Measurements from ENCODE around the gene CHRNA9.
A peak's percentile ranks its signal among the peaks of the same experiment; 100 is the strongest.
"Not testable (repeated sequence)": the region's sequence is repeated elsewhere in the genome, so short reads cannot be mapped to it uniquely, and the experiment has no call there.

CHRNA9 gene

GRCh38 chr4:40334591-40335524, at the start of gene CHRNA9:
Gene CHRNA9, plus strand, starts transcription at chr4:40335333. Its CDS starts 135 bp downstream, at chr4:40335468.
- DNase-seq (ENCODE audit: low spot score) = no peak

GRCh38 chr4:40285692-40286091, 49.4 kb upstream of the CHRNA9 start:
- DNase-seq (ENCODE audit: low spot score) = no peak

- DNase-seq (ENCODE audit: low spot score) = no peak
Measured at GRCh38 chr4:40288566-40288965, 46.6 kb upstream of the CHRNA9 start.

DNA sequence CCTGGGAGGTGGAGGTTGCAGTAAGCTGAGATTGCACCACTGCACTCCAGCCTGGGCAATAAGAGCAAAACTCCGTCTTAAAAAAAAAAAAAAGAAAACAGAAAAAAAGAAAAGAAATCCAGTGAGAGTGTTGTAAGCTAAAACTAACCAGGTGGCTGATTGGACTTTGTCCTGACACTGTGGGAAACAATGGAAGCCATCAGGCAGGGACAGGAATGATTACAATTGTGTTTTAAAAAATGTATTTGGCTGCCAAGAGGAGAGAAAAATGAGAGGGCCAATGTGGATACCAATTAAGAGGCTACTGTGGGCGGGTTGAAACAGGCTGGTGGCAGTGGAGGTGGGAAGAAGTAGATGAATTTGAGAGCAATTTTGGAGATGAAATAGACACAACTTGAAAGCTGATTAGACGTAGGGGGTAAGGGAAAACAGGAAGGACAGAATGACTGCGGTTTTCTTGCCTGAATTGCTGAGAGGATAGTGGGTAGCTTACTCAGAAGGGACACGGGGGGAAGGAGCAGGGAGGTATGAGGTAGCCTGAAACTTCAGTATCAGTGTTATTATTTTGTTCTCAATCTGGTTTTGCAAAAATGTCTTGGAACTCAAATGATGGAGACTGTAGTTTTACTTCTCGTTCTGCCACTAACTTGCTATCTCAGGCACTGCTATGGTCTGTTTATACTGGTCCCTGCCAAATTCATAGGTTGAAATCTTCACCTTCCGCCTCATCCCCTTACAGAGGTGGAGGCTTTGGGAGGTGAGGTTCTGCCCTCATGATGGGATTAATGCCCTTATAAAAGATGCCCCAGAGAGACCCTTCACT, 45.6 kb upstream of the CHRNA9 start:
- peak; percentile 33 for DNase-seq (ENCODE audit: low spot score)

DNA sequence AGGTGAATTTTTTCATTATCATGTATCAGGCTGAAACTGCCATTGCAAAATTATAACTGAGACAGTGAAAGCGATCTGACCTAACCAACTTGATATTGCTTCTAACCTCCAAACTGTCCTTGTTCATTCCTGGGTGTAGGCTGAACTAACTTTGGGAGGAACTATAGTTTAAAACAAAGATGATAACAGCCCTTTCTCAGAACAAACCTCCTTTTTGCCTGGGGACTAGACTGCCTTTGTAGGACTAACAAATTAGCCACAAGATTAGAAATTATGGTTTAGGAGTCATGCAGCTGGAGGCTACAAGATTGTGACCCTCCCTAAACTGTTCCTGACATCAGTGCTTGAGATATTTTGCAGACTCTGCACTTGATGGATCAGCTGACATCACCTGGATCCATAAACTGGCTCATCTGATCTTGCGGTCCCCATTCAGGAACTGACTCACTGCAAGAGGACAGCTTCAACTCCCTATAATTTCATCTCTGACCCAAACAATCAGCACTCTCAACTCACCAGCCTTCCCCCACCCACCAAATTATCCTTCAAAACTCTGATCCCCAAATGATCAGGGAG, 44.4 kb upstream of the CHRNA9 start:
- peak; percentile 37 for DNase-seq (ENCODE audit: low spot score)

DNA sequence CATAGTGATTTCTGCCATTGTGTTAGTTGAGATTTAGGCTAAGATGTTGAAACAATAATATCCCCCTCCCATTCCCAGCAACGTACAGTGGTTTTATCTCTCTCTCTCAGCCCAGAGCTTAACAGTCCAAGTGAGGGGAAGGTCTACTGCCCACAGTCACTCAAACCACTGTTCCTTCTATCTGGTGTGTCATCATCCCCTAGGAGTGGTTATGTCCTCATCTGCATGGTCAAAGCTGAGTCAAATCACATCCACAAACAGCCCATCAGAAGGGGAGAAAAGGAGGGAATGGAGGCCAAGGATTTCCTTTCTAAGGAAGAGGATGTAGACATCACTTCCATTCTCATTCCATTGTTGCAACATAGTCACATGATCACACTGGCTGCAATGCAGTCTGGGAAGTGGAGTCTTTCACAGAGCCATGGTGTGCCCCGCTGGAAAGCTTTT, 42.8 kb upstream of the CHRNA9 start:
- DNase-seq (ENCODE audit: low spot score) = no peak

GRCh38 chr4:40294339-40294738, 40.8 kb upstream of the CHRNA9 start:
- no peak for DNase-seq (ENCODE audit: low spot score)

DNA sequence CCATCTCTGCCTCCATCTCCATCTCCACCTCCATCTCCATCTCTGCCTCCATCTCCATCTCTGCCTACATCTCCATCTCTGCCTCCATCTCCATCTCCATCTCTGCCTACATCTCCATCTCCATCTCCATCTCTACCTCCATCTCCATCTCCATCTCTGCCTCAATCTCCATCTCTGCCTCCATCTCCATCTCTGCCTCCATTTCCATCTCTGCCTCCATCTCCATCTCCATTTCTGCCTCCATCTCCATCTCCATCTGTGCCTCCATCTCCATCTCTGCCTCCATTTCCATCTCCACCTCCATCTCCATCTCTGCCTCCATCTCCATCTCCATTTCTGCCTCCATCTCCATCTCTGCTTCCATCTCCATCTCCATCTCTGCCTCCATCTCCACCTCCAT, 40.1 kb upstream of the CHRNA9 start:
- DNase-seq (ENCODE audit: low spot score) = not testable (repeated sequence)

GRCh38 chr4:40295572-40295971, 39.6 kb upstream of the CHRNA9 start:
- no peak for DNase-seq (ENCODE audit: low spot score)

DNA sequence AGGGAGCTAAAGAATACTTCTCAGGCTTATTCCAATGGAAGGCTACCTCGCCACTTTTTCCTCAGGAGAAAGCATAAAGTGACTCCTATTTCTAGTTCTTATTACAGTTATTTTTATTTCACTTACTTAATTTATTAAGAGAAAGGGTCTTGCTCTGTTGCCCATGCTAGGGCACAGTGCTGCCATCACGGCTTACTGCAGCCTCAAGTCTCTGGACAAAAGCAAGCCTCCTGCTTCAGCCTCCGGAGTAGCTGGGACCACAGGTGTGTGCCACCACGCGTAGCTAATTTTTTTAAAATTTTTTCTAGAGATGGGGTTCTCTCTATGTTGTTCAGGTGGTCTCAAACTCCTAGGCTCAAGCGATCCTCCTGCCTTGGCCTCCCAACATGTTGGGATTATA, 36.0 kb upstream of the CHRNA9 start:
- no peak for DNase-seq (ENCODE audit: low spot score)

DNA sequence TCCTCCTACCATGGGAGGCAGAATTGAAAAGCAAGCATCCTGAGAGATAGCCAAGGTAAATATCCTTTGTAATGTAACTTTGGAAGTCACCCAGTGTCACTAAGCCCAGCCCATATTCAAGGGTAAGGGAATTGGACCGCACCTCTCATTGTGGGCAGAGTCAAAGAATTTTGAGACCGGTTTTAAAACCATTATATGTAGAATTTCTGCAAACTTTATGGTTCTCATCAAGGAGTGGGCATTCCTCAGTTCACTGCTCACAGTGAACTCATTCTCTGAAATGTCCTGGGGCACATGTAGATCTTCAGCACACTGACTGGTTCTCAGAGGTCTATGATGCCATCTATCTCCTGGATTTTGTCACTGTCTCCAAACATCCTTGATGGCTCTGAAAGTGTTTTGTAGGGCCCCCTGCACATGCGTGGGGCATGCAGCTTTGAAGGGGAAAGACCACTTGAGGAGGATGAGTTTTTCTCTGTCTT, 35.3 kb upstream of the CHRNA9 start:
- no peak for DNase-seq (ENCODE audit: low spot score)

DNA sequence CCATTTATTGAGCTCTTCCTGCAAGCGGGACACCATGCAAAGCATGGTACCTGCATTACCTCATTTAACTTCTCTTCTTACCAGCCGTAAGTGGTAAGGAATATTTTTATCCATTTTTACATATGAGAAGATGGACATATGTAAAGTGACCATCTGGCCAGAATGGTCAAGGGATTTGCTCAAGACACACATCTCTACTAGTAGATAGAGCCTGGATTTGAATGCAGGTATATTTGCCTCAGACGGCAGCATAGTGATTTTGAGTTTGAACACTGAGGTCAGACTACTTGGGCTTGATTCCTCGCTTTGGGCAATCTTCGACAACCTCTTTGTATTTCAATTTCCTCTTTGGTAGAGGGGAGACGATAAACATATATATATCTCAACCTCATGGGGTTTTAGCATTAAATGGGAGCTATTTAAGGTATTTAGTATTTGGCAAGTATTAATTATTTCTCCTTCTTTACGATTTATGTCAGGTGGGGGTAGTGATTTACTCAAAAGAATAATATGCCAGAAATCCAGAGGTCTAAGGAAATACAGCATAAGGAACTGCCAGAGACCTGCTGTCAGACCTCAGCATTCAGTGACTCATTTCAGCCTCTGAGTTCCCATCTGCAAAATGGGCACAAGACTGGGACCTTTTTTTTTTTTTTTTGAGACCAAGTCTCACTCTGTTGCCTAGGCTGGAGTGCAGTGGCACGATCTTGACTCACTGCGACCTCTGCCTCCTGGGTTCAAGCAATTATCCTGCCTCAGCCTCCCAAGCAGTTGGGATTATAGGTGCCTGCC, 34.6 kb upstream of the CHRNA9 start:
- no peak for DNase-seq (ENCODE audit: low spot score)

DNA sequence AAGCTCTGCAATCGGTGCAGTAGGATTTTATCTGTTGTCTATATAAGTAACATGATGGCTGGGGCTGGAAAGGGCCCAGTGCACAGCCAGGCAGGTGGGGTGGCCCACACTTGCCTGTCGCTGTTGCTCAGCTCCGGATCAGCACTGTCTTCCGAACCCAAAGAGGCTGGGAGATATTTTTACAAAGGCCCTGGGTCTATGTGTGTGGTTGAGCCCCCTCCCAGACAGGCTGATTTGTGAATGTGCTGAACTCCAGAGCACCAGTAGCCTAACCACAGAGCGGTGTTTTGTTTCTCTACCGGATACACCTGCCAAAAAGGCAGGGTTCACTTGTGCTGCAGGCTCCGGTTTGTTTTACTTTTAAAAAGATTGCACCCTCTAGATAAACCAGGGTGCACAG, 33.5 kb upstream of the CHRNA9 start:
- peak; percentile 83 for DNase-seq (ENCODE audit: low spot score)

GRCh38 chr4:40303751-40304150, 31.4 kb upstream of the CHRNA9 start:
- DNase-seq (ENCODE audit: low spot score) = no peak

DNA sequence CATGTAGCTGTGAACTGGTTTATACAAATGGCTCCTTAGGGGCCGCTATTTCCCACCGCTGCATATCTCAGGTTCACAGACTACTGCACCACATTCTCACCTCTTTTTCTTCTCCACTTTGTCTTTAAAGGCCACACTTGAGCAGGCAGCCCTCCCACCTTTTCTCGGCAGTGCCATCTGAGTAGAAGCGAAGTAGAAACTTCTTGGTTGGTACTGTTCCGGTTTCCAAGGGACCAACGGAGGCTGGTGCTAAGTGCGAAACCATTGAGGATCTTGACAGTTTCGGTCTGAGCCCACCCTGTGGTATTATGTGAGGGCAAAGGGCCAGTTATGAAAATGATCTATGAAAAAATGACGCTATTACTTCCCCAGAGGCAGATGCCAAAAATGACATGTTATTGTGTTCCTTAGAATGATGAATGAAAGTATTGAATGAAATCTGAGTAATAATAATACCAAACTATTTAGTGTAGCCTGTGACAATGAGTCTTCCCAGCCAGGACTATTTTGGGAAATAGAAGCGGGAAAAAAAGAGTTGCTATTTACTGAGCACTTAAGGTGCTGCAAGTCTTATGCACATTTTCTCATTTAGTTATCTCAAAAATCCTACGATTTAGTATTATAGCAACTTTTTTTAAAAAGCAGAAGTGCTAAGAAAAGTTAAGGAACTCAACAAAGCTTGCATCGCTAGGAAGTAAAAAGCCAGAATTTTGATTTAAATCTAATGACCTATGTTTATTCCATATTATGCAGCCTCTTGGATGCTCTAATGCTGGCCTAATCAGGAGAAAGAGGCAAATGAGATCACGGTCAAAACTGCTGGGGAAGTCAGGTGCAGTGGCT, 29.6 kb upstream of the CHRNA9 start:
- peak; percentile 56 for DNase-seq (ENCODE audit: low spot score)

- DNase-seq (ENCODE audit: low spot score) = no peak
Measured at GRCh38 chr4:40306226-40306625, 28.9 kb upstream of the CHRNA9 start.

DNA sequence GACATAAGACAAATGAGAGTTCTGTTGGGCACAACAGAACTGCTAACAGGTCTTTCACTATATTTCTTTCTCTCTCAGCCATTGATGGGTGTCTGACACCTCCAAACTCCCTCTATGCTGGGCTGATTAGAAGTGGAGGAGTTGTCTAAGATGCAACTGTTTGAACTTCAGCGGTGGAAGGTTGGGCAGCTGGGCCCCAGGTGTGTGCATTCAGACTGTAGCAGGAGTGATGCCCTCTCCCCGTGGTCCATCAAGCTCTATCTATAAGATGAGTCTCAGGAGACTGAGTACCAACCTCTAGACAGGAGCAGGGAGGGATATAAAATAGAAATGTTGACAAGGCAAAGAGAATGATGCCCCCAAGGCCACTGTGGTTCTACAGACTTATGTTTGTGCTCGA, 28.2 kb upstream of the CHRNA9 start:
- no peak for DNase-seq (ENCODE audit: low spot score)

DNA sequence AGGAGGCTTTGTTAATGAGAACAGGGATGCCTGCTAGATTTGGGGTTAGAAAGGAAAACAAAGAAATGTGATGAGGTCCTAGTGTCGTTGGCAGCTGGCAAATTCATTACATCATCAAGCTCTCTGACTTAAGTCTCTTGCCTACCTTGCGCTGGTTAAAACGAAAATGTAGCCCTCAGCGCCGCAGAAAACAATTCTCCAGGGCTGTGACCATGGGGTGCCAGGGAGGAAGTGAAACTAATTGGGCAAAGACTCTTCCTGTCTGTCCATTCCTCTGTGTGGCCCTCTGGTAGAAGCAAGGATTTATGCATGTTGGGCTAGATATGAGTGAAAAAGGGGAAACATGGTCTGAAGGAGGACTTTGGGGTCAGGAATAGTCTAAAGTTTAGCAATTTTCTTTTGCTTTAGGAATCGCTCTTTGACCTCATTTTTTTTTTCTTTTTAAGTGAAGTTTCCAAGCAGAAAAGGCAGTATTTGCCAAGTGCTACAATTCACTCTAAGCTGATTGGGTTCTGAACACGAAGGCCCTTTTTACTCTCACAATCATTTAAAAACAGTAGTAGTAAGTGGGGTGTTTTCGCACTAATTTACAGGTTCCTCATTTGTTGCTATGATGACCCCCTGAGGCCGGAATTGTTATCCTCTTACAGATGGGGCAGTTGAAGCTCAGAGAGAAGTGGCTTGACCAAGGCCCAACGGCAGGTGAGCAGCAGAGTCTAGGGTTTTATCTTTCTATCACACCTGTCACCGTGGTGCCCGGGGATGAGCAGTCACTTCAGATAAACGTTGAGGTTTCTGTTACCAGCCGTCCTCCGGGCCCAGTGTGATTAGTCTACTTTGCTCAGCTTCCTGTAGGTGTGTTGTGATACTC, 27.3 kb upstream of the CHRNA9 start:
- DNase-seq (ENCODE audit: low spot score) = peak; percentile 83

- DNase-seq (ENCODE audit: low spot score) = no peak
Measured at GRCh38 chr4:40308528-40309122, 26.5 kb upstream of the CHRNA9 start.
